ENCODE measurements around the gene PITRM1. TPM values are rescaled to one million over a fixed set of nuclear protein-coding genes. Genes with fewer than 3 reads are reported as not detected.

Gene PITRM1
- total RNA-seq, 1 experiment from 2014 or later = 83.5 TPM

DNA sequence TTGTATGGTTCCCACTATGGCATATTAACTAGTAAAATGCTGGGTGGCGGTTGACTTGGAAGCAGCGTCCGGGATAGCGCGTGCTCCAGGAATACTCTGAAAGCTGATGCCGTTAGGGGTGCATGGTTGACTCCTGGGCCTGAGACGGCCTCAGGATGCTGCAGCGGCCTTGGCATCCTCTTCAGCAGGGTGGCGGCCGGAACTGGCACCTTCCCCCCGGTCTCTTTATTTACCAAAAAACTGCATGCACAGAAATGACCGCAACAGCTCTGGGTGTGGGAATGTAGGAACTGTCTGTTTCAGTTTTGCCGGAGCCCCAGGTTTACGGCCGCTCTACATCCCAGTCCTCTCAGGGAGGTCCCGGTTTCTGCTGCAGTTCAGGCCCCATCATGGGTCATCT, 76.4 kb downstream of the PITRM1 start:
- POLR2A ChIA-PET (ENCODE audit: low non-redundant PET) = interaction anchor here (0.6 kb wide), 3 partner anchors 27 to 138 kb away, joined by 3 to 4 read pairs (median 3); no protein-coding TSS in a partner anchor
- no peak overlapping the region for H3K4me3 ChIP-seq (ENCODE audit: low read depth, low read length, poor library complexity, severe bottlenecking)
- H3K27me3 ChIP-seq (replicated peaks; ENCODE audit: insufficient read depth, low read depth, low read length, poor library complexity) = no peaks in the 10 kb centered on the region
- TF ChIP-seq EZH2 (IDR thresholded peaks at IDR 0.05; ENCODE audit: borderline replicate concordance, low read depth, low read length, poor library complexity, severe bottlenecking) = no peak
- TF ChIP-seq, protein P1, sequence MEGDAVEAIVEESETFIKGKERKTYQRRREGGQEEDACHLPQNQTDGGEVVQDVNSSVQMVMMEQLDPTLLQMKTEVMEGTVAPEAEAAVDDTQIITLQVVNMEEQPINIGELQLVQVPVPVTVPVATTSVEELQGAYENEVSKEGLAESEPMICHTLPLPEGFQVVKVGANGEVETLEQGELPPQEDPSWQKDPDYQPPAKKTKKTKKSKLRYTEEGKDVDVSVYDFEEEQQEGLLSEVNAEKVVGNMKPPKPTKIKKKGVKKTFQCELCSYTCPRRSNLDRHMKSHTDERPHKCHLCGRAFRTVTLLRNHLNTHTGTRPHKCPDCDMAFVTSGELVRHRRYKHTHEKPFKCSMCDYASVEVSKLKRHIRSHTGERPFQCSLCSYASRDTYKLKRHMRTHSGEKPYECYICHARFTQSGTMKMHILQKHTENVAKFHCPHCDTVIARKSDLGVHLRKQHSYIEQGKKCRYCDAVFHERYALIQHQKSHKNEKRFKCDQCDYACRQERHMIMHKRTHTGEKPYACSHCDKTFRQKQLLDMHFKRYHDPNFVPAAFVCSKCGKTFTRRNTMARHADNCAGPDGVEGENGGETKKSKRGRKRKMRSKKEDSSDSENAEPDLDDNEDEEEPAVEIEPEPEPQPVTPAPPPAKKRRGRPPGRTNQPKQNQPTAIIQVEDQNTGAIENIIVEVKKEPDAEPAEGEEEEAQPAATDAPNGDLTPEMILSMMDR (conservative IDR thresholded peaks at IDR 0.05; ENCODE audit: low read depth, low read length) = no peak
- peaks cover 16% of the 10 kb centered on the region for H3K36me3 ChIP-seq (ENCODE audit: insufficient read depth, low read length, poor library complexity, severe bottlenecking)
- no peak for DNase-seq (ENCODE audit: low spot score)
- intact Hi-C loops (cut with micrococcal nuclease; ENCODE audit: unreplicated experiment) = no loop called here
- BruUV-seq (replicated peaks) = TSS peak; percentile 8
- peak overlapping the region; percentile 97 for H3K27ac ChIP-seq (ENCODE audit: low read depth, low read length, poor library complexity, severe bottlenecking)
- H3K4me1 ChIP-seq (ENCODE audit: insufficient read depth, low read length, poor library complexity, severe bottlenecking) = peaks cover 37% of the 10 kb centered on the region
- no peaks in the 10 kb centered on the region for H3K9me3 ChIP-seq (ENCODE audit: low read depth, low read length, poor library complexity, severe bottlenecking)
- CTCF ChIA-PET = no interaction called here

DNA sequence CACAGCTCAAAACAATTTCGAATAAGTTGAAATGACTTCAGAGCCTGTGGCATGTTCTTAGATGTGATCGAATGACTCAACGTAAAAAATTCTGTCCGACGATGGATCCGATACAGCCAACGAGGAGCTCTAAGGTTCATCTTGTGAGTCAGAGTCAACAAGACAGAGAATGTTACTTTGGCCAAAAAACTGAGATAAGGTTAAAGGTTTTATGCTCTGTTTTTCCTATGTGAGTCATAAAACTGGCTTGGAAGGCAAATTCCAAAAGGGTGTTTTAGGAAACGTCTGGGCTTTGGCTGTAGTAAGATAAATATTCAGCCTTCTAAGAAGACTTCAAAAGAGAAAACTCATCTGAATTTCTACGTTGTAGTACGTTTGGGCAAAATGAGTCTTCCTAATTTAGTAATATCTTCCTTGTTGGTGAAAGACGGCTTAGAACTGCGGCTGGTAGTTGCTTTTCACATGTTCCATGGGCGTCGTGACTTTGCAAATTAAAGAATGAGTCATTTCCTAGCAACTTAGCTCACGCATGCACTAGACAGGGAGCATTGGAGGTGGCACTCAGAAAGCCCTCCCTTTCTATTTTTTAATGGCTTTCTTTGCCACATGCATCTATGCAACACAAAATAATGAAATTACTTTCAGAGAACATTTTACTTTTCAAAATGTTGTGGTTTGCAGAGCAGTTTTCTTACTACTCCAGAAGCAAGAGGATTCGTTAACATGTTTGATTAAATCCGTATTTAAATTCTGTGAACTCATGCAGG, 77.0 kb downstream of the PITRM1 start:
- CTCF ChIA-PET = no interaction called here
- intact Hi-C loops (cut with micrococcal nuclease; ENCODE audit: unreplicated experiment) = no loop called here
- peak overlapping the region; percentile 97 for H3K27ac ChIP-seq (ENCODE audit: low read depth, low read length, poor library complexity, severe bottlenecking)
- H3K27me3 ChIP-seq (replicated peaks; ENCODE audit: insufficient read depth, low read depth, low read length, poor library complexity) = no peaks in the 10 kb centered on the region
- POLR2A ChIA-PET (ENCODE audit: low non-redundant PET) = interaction anchor here (0.6 kb wide), 3 partner anchors 26 to 58 kb away, joined by 3 to 4 read pairs (median 3); no protein-coding TSS in a partner anchor
- H3K4me1 ChIP-seq (ENCODE audit: insufficient read depth, low read length, poor library complexity, severe bottlenecking) = peaks cover 37% of the 10 kb centered on the region
- peaks cover 10% of the 10 kb centered on the region for H3K36me3 ChIP-seq (ENCODE audit: insufficient read depth, low read length, poor library complexity, severe bottlenecking)
- no peak overlapping the region for H3K4me3 ChIP-seq (ENCODE audit: low read depth, low read length, poor library complexity, severe bottlenecking)
- BruUV-seq (replicated peaks) = TSS peak; percentile 97
- TF ChIP-seq EZH2 (IDR thresholded peaks at IDR 0.05; ENCODE audit: borderline replicate concordance, low read depth, low read length, poor library complexity, severe bottlenecking) = no peak
- TF ChIP-seq, protein P1 (conservative IDR thresholded peaks at IDR 0.05; ENCODE audit: low read depth, low read length) = no peak
- peak; percentile 92 for DNase-seq (ENCODE audit: low spot score)
- H3K9me3 ChIP-seq (ENCODE audit: low read depth, low read length, poor library complexity, severe bottlenecking) = no peaks in the 10 kb centered on the region

DNA sequence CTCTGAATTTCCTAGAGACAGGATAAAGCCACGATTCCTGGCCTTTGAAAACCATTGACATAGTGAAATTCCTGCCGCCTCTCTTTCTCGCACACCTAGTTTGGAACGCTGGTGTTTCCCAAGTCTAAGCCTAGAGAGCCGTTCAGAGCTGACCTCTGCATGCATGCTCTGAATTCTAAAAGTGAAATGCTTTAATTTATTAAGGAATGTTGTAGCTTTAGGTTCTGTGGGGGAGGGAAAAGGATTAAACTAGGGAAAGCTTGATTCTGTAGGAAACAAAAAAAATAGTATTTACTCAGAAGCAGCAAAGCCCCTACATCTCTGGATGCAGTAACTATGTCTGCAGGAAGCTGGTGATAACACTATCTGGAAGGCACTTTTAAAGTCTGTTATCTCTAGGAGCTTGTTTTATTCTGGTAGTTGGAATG, 78.0 kb downstream of the PITRM1 start:
- Histone ChIP-seq H3K27ac (ENCODE audit: low read depth, low read length, poor library complexity, severe bottlenecking) (peak overlapping the region; percentile 97), H3K9me3 (ENCODE audit: low read depth, low read length, poor library complexity, severe bottlenecking) (no peaks in the 10 kb centered on the region), H3K36me3 (ENCODE audit: insufficient read depth, low read length, poor library complexity, severe bottlenecking) (peaks cover 3% of the 10 kb centered on the region), H3K4me3 (ENCODE audit: low read depth, low read length, poor library complexity, severe bottlenecking) (no peak overlapping the region), H3K4me1 (ENCODE audit: insufficient read depth, low read length, poor library complexity, severe bottlenecking) (peaks cover 42% of the 10 kb centered on the region), H3K27me3 (replicated peaks; ENCODE audit: insufficient read depth, low read depth, low read length, poor library complexity) (no peaks in the 10 kb centered on the region)
- BruUV-seq (replicated peaks) = no TSS peak
- TF ChIP-seq, protein P1 (conservative IDR thresholded peaks at IDR 0.05; ENCODE audit: low read depth, low read length) = no peak
- no peak for TF ChIP-seq EZH2 (IDR thresholded peaks at IDR 0.05; ENCODE audit: borderline replicate concordance, low read depth, low read length, poor library complexity, severe bottlenecking)
- CTCF ChIA-PET = no interaction called here
- intact Hi-C loops (cut with micrococcal nuclease; ENCODE audit: unreplicated experiment) = no loop called here
- POLR2A ChIA-PET (ENCODE audit: low non-redundant PET) = interaction anchor here (0.6 kb wide), 1 partner anchor 27 kb away, joined by 4 read pairs; no protein-coding TSS in a partner anchor
- DNase-seq (ENCODE audit: low spot score) = no peak
